Endothelial cell of umbilical vein (primary cell): ENCODE measurements around the gene ABCC10. TPM values are rescaled to one million over a fixed set of nuclear protein-coding genes. Genes with fewer than 3 reads are reported as not detected.

Source experiments
- BruUV-seq: library from RNA; stranded (reverse); fragments of 400-500 nt; replicated peaks from 2 replicates; lab custom pipeline; 2021; lab: Mats Ljungman, UMichigan
- CTCF ChIA-PET: fragments of 300-600, 350-600 bp; sonication (Branson Sonifier 250); formaldehyde crosslinking; loops from one replicate; lab custom pipeline; 2021; ENCODE audit warnings: antibody characterized with exemption, inconsistent platforms; lab: Charles Lee
- POLR2A ChIA-PET: fragments of 300-600, 350-600 bp; sonication (Branson Sonifier 250); formaldehyde crosslinking; loops from one replicate; lab custom pipeline; 2021; ENCODE audit warnings: antibody characterized with exemption, inconsistent platforms; lab: Charles Lee
- DNase-seq: peaks from one replicate; pipeline ENCODE4 v3.0.0-alpha.2; 2011; ENCODE audit warnings: low read depth, low spot score
- FAIRE-seq: peaks from 2 replicates; lab custom pipeline; 2011; peaks lifted over from hg19 to GRCh38; lab: Jason Lieb, UNC
- H2AFZ ChIP-seq: 2 replicates; pipeline ENCODE4 v1.6.0; 2012; ENCODE audit warnings: low read depth, low read length, control low read depth, inconsistent platforms
- H3K27ac ChIP-seq: 2 replicates; pipeline ENCODE4 v1.5.1; 2011; ENCODE audit warnings: low read depth, mild to moderate bottlenecking, control low read depth, low read length, moderate library complexity; ENCODE audit not compliant: insufficient read depth
- H3K27me3 ChIP-seq, 2 experiments: 2 replicates each; pipeline versions ENCODE4 v1.6.0 to v1.6.1; 2011; ENCODE audit warnings: low read length in 2 of 2, mixed read lengths in 1 of 2; ENCODE audit not compliant: control insufficient read depth in 2 of 2, insufficient read depth in 2 of 2
- H3K36me3 ChIP-seq, 2 experiments: 2 replicates in 1 of 2; 3 replicates in 1 of 2; pipeline ENCODE4 v1.5.1; 2011; ENCODE audit warnings: low read length in 2 of 2, mild to moderate bottlenecking in 1 of 2, moderate library complexity in 1 of 2; ENCODE audit not compliant: control insufficient read depth in 2 of 2, insufficient read depth in 2 of 2; ENCODE audit errors: extremely low read depth in 1 of 2
- H3K4me1 ChIP-seq: 3 replicates; pipeline ENCODE4 v1.5.1; 2011; ENCODE audit warnings: mild to moderate bottlenecking, low read length; ENCODE audit not compliant: control insufficient read depth, insufficient read depth; ENCODE audit errors: extremely low read depth
- H3K4me2 ChIP-seq: 2 replicates; pipeline ENCODE4 v1.6.1; 2011; ENCODE audit warnings: low read length, control low read depth, mixed read lengths; ENCODE audit not compliant: insufficient read depth
- H3K4me3 ChIP-seq, 3 experiments: fragments of 200-600 bp in 1 of 3; sonication (generic), shearing (Covaris generic) in 1 of 3; replicated peaks in 1 of 3; 2 replicates each; pipeline ENCODE4 v1.5.1; 2011 to 2016; ENCODE audit warnings: control low read depth in 3 of 3, low read length in 3 of 3, mild to moderate bottlenecking in 2 of 3, inconsistent platforms in 1 of 3, low read depth in 1 of 3, moderate library complexity in 1 of 3; ENCODE audit not compliant: insufficient read depth in 1 of 3
- H3K79me2 ChIP-seq: 2 replicates; pipeline ENCODE4 v1.6.0; 2012; ENCODE audit warnings: low read length, inconsistent platforms; ENCODE audit not compliant: control insufficient read depth, insufficient read depth
- H3K9ac ChIP-seq: replicated peaks from 2 replicates; pipeline ENCODE3; 2011; ENCODE audit warnings: low read length, control low read depth; ENCODE audit not compliant: insufficient read depth; ENCODE audit errors: extremely low read depth
- H3K9me1 ChIP-seq: replicated peaks from 3 replicates; pipeline ENCODE4 v1.6.0; 2011; ENCODE audit warnings: mild to moderate bottlenecking, low read length; ENCODE audit not compliant: control insufficient read depth, insufficient read depth; ENCODE audit errors: extremely low read depth
- H3K9me3 ChIP-seq: replicated peaks from 2 replicates; pipeline ENCODE4 v1.5.1; 2012; ENCODE audit warnings: low read length, inconsistent platforms; ENCODE audit not compliant: control insufficient read depth, insufficient read depth
- H4K20me1 ChIP-seq: replicated peaks from 2 replicates; pipeline ENCODE3; 2011; ENCODE audit warnings: mild to moderate bottlenecking, low read length; ENCODE audit not compliant: control insufficient read depth, insufficient read depth; ENCODE audit errors: extremely low read depth
- EZH2 ChIP-seq: IDR thresholded peaks from 2 replicates; pipeline ENCODE4 v1.6.1; 2012; ENCODE audit warnings: borderline replicate concordance, low read depth, mild to moderate bottlenecking, moderate library complexity, low read length, inconsistent platforms; ENCODE audit not compliant: severe bottlenecking
- FOS ChIP-seq: IDR thresholded peaks from 2 replicates; pipeline ENCODE4 v1.6.1; 2011; ENCODE audit warnings: mild to moderate bottlenecking, low read length, moderate library complexity, borderline replicate concordance; ENCODE audit not compliant: insufficient read depth
- GATA2 ChIP-seq: IDR thresholded peaks from 2 replicates; pipeline ENCODE4 v1.7.0; 2011; ENCODE audit warnings: low read depth, mild to moderate bottlenecking, moderate library complexity, mixed read lengths, low read length; ENCODE audit not compliant: insufficient read length, insufficient read depth
- JUN ChIP-seq: IDR thresholded peaks from 2 replicates; pipeline ENCODE4 v1.6.1; 2011; ENCODE audit warnings: borderline replicate concordance, low read depth; ENCODE audit not compliant: insufficient read length, insufficient read depth
- MYC ChIP-seq: IDR thresholded peaks from one replicate; pipeline ENCODE4 v1.6.1; 2011; ENCODE audit warnings: mild to moderate bottlenecking, low read depth, low read length
- POLR2A ChIP-seq: IDR thresholded peaks from 2 replicates; pipeline ENCODE4 v1.6.1; 2012; ENCODE audit warnings: low read depth, mild to moderate bottlenecking, control low read depth, low read length
- POLR2AphosphoS5 ChIP-seq: IDR thresholded peaks from 2 replicates; pipeline ENCODE4 v1.6.1; 2012; ENCODE audit warnings: low read depth, mild to moderate bottlenecking, control low read depth, low read length, moderate library complexity; ENCODE audit not compliant: insufficient read depth
- dilution Hi-C: fragments of 300-500 bp; cut with MboI; formaldehyde crosslinking; loops from one replicate; pipeline ENCODE4 v1.15.0; 2019; ENCODE audit warnings: low sequenced_read_pairs; ENCODE audit not compliant: extremely low pct_ligation_motif_present
- intact Hi-C: fragments of 100-400 bp; cut with micrococcal nuclease; formaldehyde crosslinking; loops from one replicate; pipeline ENCODE4 v1.10.0; 2022
- polyA plus RNA-seq, 4 experiments: library from polyadenylated mRNA; depleted of rRNA in 3 of 4; stranded (reverse) in 3 of 4; unstranded in 1 of 4; fragments of >200 nt; gene quantifications; 2 replicates each; pipeline versions ENCODE4 v1.2.1 to v1.2.3, GENCODE V29; 2011 to 2012; ENCODE audit warnings: missing spikeins in 1 of 4
- total RNA-seq: library from RNA; stranded (reverse); gene quantifications from 2 replicates; pipeline ENCODE4 v1.2.3, GENCODE V29; 2021
- TF ChIP-seq, protein P1 (sequence below), 2 donors: IDR thresholded peaks; 1 replicate in 1 of 2; 2 replicates in 1 of 2; pipeline ENCODE4 v1.5.1; 2011; ENCODE audit warnings: low read length in 2 of 2, mild to moderate bottlenecking in 2 of 2, moderate library complexity in 2 of 2, control low read depth in 1 of 2, inconsistent platforms in 1 of 2, low read depth in 1 of 2; ENCODE audit not compliant: insufficient read depth in 1 of 2; ENCODE audit errors: extremely low read depth in 1 of 2
- TF ChIP-seq, protein P2 (sequence below): IDR thresholded peaks from 2 replicates; pipeline ENCODE4 v1.6.1; 2011; ENCODE audit not compliant: insufficient read depth, insufficient read length

Gene ABCC10
- total and polyA plus RNA-seq, 2 donors (not counting 3 experiments of a cell fraction or from before 2014, with no cell fraction given): 29.2 to 37.9 TPM

DNA sequence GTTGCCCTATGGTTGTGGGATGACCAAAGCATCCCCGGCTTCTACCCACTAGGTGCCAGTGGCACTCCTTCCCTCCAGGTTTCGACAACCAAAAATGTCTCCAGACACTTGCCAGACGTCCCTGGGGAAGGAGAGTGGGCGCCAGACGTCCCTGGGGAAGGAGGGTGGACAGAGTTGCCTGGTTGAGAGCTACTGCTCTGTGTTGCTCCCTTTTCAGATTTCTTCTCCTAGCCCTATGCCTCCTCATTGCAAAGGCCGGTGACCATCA, 69.7 kb downstream of the ABCC10 start:
- no peaks in the 10 kb centered on the region for H4K20me1 ChIP-seq
- dilution Hi-C loops (no loop called here), intact Hi-C loops (no loop called here)
- ChIA-PET CTCF (interaction anchor here (1.1 to 19.0 kb wide), 7 partner anchors 10 to 268 kb away, joined by 3 to 289 read pairs (median 7); partner anchors contain the start of genes ABCC10, DLK2, DNPH1 and LRRC73), POLR2A (no interaction called here)
- H3K4me1 ChIP-seq: peaks cover 22% of the 10 kb centered on the region
- H3K27me3 ChIP-seq: no peaks in the 10 kb centered on the region
- H3K79me2 ChIP-seq: no peaks in the 10 kb centered on the region
- H3K4me3 ChIP-seq: no peak overlapping the region
- no peak overlapping the region for H3K27ac ChIP-seq
- no peaks in the 10 kb centered on the region for H3K9me3 ChIP-seq
- no peak overlapping the region for H3K4me2 ChIP-seq
- H3K36me3 ChIP-seq: peaks cover 0 to 4% of the 10 kb centered on the region in 2 experiments
- no peak overlapping the region for H2AFZ ChIP-seq
- FAIRE-seq (no peak), DNase-seq (no peak)
- TF ChIP-seq POLR2AphosphoS5 (no peak), JUN (no peak), GATA2 (no peak), FOS (no peak)
- TF ChIP-seq, protein P1, sequence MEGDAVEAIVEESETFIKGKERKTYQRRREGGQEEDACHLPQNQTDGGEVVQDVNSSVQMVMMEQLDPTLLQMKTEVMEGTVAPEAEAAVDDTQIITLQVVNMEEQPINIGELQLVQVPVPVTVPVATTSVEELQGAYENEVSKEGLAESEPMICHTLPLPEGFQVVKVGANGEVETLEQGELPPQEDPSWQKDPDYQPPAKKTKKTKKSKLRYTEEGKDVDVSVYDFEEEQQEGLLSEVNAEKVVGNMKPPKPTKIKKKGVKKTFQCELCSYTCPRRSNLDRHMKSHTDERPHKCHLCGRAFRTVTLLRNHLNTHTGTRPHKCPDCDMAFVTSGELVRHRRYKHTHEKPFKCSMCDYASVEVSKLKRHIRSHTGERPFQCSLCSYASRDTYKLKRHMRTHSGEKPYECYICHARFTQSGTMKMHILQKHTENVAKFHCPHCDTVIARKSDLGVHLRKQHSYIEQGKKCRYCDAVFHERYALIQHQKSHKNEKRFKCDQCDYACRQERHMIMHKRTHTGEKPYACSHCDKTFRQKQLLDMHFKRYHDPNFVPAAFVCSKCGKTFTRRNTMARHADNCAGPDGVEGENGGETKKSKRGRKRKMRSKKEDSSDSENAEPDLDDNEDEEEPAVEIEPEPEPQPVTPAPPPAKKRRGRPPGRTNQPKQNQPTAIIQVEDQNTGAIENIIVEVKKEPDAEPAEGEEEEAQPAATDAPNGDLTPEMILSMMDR (IDR thresholded peaks at IDR 0.05; ENCODE audit: extremely low read depth in 1 of 2, insufficient read depth in 1 of 2, low read depth in 1 of 2, low read length in 2 of 2): no peak
- no peaks in the 10 kb centered on the region for H3K9me1 ChIP-seq
- BruUV-seq: no TSS peak
- H3K9ac ChIP-seq: no peak overlapping the region

DNA sequence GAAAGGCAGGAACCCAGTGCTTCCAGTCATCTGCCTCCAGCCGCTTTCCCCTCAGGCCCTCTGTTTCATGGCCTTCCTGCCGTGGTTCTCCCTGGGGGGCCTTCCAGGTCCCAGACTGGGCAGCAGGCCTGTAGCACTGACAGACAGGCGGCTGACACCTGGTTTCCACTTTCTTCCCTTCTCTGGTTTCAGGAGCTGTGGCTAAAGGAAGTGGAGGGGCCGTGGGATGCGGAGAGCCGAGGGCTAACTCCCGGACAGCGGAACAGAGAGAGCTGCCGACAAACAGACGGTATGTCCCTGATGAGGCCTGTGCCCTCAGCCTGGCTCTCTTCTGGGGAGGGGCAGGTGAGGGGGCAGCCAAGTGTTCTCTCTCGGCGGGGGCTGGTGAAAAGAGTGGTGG, 70.3 kb downstream of the ABCC10 start:
- DNase-seq (no peak), FAIRE-seq (no peak)
- Histone ChIP-seq H3K4me1 (peaks cover 16% of the 10 kb centered on the region), H3K9me1 (no peaks in the 10 kb centered on the region), H4K20me1 (no peaks in the 10 kb centered on the region), H3K79me2 (no peaks in the 10 kb centered on the region), H3K4me2 (no peak overlapping the region), H3K27ac (no peak overlapping the region), H2AFZ (no peak overlapping the region), H3K9me3 (no peaks in the 10 kb centered on the region), H3K9ac (no peak overlapping the region), H3K27me3 (no peaks in the 10 kb centered on the region), H3K36me3 (peaks cover 0 to 11% of the 10 kb centered on the region in 2 experiments), H3K4me3 (no peak overlapping the region)
- POLR2A ChIA-PET: no interaction called here
- intact Hi-C loops: loop anchor here (2.0 kb wide), 1 partner anchor 43 kb away; the partner anchor contains the start of gene DLK2
- dilution Hi-C loops: no loop called here
- TF ChIP-seq, protein P1 (IDR thresholded peaks at IDR 0.05; ENCODE audit: extremely low read depth in 1 of 2, insufficient read depth in 1 of 2, low read depth in 1 of 2, low read length in 2 of 2): no peak
- TF ChIP-seq POLR2A (no peak), FOS (no peak), EZH2 (no peak), MYC (no peak), GATA2 (no peak), JUN (no peak), POLR2AphosphoS5 (no peak)
- TF ChIP-seq, protein P2, sequence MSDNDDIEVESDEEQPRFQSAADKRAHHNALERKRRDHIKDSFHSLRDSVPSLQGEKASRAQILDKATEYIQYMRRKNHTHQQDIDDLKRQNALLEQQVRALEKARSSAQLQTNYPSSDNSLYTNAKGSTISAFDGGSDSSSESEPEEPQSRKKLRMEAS: no peak
- no TSS peak for BruUV-seq
- CTCF ChIA-PET: interaction anchor here (7.0 to 19.0 kb wide), 2 partner anchors 9 to 42 kb away, joined by 58 to 289 read pairs; partner anchors contain the start of gene DLK2
